Body of pancreas (tissue), 4 donors: ENCODE results near the gene ZXDC. TPM values are rescaled to one million over a fixed set of nuclear protein-coding genes. Genes with fewer than 3 reads are reported as not detected.

Experiments used
- ATAC-seq: fragments of 150-250 bp; one replicate; pipeline ENCODE4 v1.9.1; 2016
- DNase-seq, 4 donors: peaks; one replicate each; pipeline ENCODE4 v3.0.0-alpha.2; 2019
- H3K27ac ChIP-seq, 4 donors: fragments of 200-600 bp; sonication (generic); 1 replicate in 3 of 4; 2 replicates in 1 of 4; pipeline versions ENCODE4 v1.5.1 to v1.6.1; 2016 to 2019; ENCODE audit warnings: mild to moderate bottlenecking in 1 of 4, mixed read lengths in 1 of 4, moderate library complexity in 1 of 4
- H3K27me3 ChIP-seq, 2 donors: fragments of 200-600 bp; sonication (generic); one replicate each; pipeline ENCODE4 v1.6.0; 2016; ENCODE audit warnings: mild to moderate bottlenecking in 1 of 2
- H3K36me3 ChIP-seq, 2 donors: fragments of 200-600 bp; sonication (generic); replicated peaks in 1 of 2; 2 replicates each; pipeline ENCODE4 v1.5.1; 2016; ENCODE audit warnings: low read depth in 2 of 2; ENCODE audit not compliant: insufficient read depth in 1 of 2
- H3K4me1 ChIP-seq: fragments of 200-600 bp; sonication (generic); one replicate; pipeline ENCODE4 v1.6.0; 2016
- H3K4me3 ChIP-seq, 2 donors: fragments of 200-600 bp; sonication (generic); 1 replicate in 1 of 2; 2 replicates in 1 of 2; pipeline ENCODE4 v1.5.1; 2016 to 2019
- H3K9me3 ChIP-seq, 3 donors: fragments of 200-600 bp; sonication (generic); 1 replicate in 2 of 3; 2 replicates in 1 of 3; pipeline ENCODE4 v1.5.1; 2016
- POLR2A ChIP-seq, 3 donors: fragments of 450-650 bp; IDR thresholded peaks; one replicate each; pipeline ENCODE4 v1.6.1; 2016; ENCODE audit warnings: antibody characterized with exemption in 3 of 3, mild to moderate bottlenecking in 2 of 3
- WGBS, 2 donors: methylation state at CpG; one replicate each; pipeline ENCODE4 v1.1.5; 2017; 5-methylcytosine and 5-hydroxymethylcytosine counted together
- intact Hi-C: fragments of 100-400 bp; cut with DNase I; formaldehyde crosslinking; loops from one replicate; pipeline ENCODE4 v1.15.1; 2023
- total RNA-seq, 2 donors: library from RNA; depleted of rRNA; stranded (reverse); fragments of >200 nt; gene quantifications; one replicate each; pipeline ENCODE4 v1.1.0, GENCODE V29; 2016
- TF ChIP-seq, protein P1 (sequence below), 7 experiments: fragments of 450-650 bp in 4 of 7; fragments of 200-600 bp in 3 of 7; sonication (generic) in 3 of 7; IDR thresholded peaks; one replicate each; pipeline ENCODE4 v1.5.1; 2016 to 2019; ENCODE audit warnings: antibody characterized with exemption in 7 of 7

ZXDC gene
- total RNA-seq, 2 donors from 2014 or later = 33.9 to 39.4 TPM

DNA sequence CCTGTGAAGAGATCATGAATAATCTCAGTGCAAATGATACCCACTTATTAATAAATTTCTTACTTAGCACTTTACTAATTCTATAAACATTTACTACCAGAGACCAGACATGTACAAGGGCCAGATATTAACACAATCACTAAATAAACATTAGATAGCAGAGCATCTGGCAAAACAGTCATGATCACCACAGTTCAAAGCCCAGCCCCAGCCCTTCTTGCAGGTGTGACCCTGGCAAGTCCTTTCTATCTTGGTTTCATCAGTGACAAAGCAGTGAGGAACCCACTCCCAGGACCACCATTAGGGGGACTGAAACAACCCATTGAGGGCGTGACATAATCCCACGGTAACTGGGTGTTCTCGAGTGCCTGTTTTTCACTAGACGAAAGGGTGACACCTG, 11.6 kb downstream of the ZXDC start:
- Histone ChIP-seq H3K36me3 (peaks cover 15 to 22% of the 10 kb centered on the region in 2 donors), H3K27me3 (no peaks in the 10 kb centered on the region), H3K4me3 (no peak overlapping the region), H3K4me1 (peaks cover 90% of the 10 kb centered on the region), H3K27ac (peak overlapping the region; percentile 26 to 77 (median 68)), H3K9me3 (no peaks in the 10 kb centered on the region)
- intact Hi-C loops = no loop called here
- DNase-seq = peak in 1 of 4 donors; percentile 37
- 65 to 74% methylated on average over 2 to 4 of the region's 4 CpGs for WGBS, 2 donors
- TF ChIP-seq, protein P1, sequence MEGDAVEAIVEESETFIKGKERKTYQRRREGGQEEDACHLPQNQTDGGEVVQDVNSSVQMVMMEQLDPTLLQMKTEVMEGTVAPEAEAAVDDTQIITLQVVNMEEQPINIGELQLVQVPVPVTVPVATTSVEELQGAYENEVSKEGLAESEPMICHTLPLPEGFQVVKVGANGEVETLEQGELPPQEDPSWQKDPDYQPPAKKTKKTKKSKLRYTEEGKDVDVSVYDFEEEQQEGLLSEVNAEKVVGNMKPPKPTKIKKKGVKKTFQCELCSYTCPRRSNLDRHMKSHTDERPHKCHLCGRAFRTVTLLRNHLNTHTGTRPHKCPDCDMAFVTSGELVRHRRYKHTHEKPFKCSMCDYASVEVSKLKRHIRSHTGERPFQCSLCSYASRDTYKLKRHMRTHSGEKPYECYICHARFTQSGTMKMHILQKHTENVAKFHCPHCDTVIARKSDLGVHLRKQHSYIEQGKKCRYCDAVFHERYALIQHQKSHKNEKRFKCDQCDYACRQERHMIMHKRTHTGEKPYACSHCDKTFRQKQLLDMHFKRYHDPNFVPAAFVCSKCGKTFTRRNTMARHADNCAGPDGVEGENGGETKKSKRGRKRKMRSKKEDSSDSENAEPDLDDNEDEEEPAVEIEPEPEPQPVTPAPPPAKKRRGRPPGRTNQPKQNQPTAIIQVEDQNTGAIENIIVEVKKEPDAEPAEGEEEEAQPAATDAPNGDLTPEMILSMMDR (IDR thresholded peaks at IDR 0.05) = no peak
- no peak for TF ChIP-seq POLR2A (IDR thresholded peaks at IDR 0.05)
- ATAC-seq = no peak

DNA sequence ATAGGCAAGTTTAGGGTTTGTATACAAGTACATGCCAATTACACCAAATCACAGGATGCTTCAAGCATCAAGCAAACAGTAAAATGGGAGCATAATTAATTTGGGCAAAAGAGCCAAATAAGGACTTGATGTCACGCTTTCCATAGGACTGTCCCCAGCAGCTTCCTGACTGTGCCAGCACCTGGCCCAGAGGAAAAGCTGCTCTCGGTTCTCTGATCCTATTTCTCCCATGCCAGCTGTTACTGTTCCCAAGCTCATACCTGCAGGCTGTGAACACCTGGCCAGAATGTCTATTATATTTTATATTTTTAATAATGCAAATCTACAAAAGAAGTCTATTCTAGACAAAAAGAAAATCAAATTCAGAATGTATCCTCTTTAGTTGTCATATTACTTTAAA, 12.2 kb downstream of the ZXDC start:
- peak; percentile 67 to 87 (median 81) for DNase-seq

DNA sequence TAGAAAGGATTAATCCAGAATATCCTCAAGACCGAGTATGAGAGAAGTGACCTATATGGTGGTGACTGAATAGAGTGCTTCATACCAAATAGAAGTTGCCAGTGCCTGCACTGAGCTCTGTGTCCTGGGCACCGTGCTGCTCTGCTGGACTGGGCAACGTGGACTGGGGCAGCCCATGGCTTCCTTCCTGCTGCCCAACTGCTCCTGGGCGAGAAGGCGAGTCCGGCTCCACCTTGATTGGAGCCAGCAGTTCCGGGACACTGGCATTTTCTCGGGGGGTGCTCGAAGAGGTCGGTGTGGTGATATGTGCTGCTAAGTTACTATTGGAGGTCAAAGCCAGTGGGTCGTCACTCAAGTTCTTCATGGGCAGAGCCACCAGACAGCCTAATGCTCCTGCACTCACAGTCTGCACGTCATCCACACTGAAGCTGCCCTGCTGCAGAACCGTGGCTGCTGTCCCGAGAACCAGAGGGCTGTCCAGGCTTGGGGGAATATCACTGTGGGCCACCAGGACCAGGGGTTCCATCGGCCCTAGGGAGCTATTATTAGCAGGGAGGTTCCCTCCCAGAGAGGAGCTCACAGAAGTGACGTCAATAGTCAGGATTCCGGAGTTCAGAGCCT, 14.1 kb downstream of the ZXDC start:
- Histone ChIP-seq H3K27ac (peak overlapping the region in 2 of 4 donors; percentile 47 to 84), H3K4me1 (peaks cover 79% of the 10 kb centered on the region), H3K9me3 (no peaks in the 10 kb centered on the region), H3K27me3 (no peaks in the 10 kb centered on the region), H3K36me3 (peaks cover 15 to 24% of the 10 kb centered on the region in 2 donors), H3K4me3 (no peak overlapping the region)
- ATAC-seq = no peak
- WGBS, 2 donors = 76 to 84% methylated on average over 8 to 17 of the region's 17 CpGs
- TF ChIP-seq, protein P1 (IDR thresholded peaks at IDR 0.05) = no peak
- TF ChIP-seq POLR2A (IDR thresholded peaks at IDR 0.05) = no peak
- intact Hi-C loops = no loop called here
- DNase-seq = no peak

More for the DNA sequence above, 12.2 kb downstream of the ZXDC start:
- Histone ChIP-seq H3K9me3 (no peaks in the 10 kb centered on the region), H3K4me3 (no peak overlapping the region), H3K36me3 (peaks cover 15 to 22% of the 10 kb centered on the region in 2 donors), H3K4me1 (peaks cover 92% of the 10 kb centered on the region), H3K27ac (peak overlapping the region in 3 of 4 donors; percentile 59 to 77 (median 76)), H3K27me3 (no peaks in the 10 kb centered on the region)
- ATAC-seq = peak; percentile 69
- intact Hi-C loops = no loop called here
- TF ChIP-seq, protein P1 (IDR thresholded peaks at IDR 0.05) = no peak
- no peak for TF ChIP-seq POLR2A (IDR thresholded peaks at IDR 0.05)
- 42 to 53% methylated on average over 2 of the region's 2 CpGs for WGBS, 2 donors

DNA sequence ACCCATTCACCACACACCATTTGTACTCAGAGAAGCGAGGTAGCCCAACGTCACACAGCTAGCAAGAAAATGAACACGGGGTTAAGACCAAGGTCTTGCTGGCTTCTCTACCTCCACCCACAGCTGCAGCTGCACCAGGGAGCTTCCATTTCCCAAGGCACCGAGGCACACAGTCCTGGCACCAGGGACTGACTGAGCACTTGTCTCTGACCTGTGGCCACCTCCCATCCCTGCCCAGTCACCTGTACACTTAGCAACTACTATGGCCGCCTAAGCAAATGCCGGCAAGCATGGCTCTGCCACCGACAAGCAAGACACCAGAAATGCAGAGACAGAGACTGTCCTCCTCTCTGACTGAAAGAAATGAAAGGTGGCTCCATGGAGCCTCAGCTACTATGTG, 15.3 kb downstream of the ZXDC start:
- Histone ChIP-seq H3K36me3 (peaks cover 15 to 25% of the 10 kb centered on the region in 2 donors), H3K4me3 (no peak overlapping the region), H3K4me1 (peaks cover 67% of the 10 kb centered on the region), H3K9me3 (no peaks in the 10 kb centered on the region), H3K27ac (peak overlapping the region; percentile 25 to 84 (median 70)), H3K27me3 (no peaks in the 10 kb centered on the region)
- 56 to 62% methylated on average over 7 of the region's 7 CpGs for WGBS, 2 donors
- ATAC-seq = no peak
- intact Hi-C loops = no loop called here
- DNase-seq = no peak
- TF ChIP-seq, protein P1 (IDR thresholded peaks at IDR 0.05) = no peak
- no peak for TF ChIP-seq POLR2A (IDR thresholded peaks at IDR 0.05)

DNA sequence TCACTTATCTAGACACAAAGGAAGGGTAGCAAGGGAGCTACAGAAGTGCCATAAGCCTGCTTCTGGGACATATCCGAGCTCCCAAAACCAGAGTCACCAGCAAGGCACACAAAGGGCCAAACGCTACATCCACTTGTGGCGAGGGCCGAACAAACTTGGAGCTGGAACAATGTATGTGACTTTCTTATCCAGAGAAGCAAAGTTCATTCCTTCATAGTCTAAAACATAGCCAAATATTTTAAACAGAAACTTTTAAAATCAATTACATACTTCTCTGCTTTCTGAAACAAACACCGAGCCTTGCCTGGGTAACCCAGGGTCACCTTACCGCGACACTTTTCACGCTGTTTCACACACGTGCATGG, 15.9 kb downstream of the ZXDC start:
- no peaks in the 10 kb centered on the region for H3K27me3 ChIP-seq
- no peaks in the 10 kb centered on the region for H3K9me3 ChIP-seq
- no peak overlapping the region for H3K4me3 ChIP-seq
- peaks cover 61% of the 10 kb centered on the region for H3K4me1 ChIP-seq
- no peak for TF ChIP-seq POLR2A (IDR thresholded peaks at IDR 0.05)
- TF ChIP-seq, protein P1 (IDR thresholded peaks at IDR 0.05) = no peak
- peaks cover 15 to 25% of the 10 kb centered on the region in 2 donors for H3K36me3 ChIP-seq
- intact Hi-C loops = loop anchor here (10.0 kb wide), 1 partner anchor 105 kb away; the partner anchor contains the start of gene KLF15
- ATAC-seq (no peak), DNase-seq (no peak)
- peak overlapping the region; percentile 25 to 84 (median 70) for H3K27ac ChIP-seq
- 47 to 60% methylated on average over 9 of the region's 9 CpGs for WGBS, 2 donors
